ENCODE results near the gene POF1B.
"Not testable (repeated sequence)": the region's sequence is repeated elsewhere in the genome, so short reads cannot be mapped to it uniquely, and the experiment has no call there.

Gene POF1B

GRCh38 chrX:85303544-85303943, 75.9 kb downstream of the POF1B start:
- ATAC-seq, result no peak

GRCh38 chrX:85288992-85289723, 90.3 kb downstream of the POF1B start:
- DNase-seq (no peak), ATAC-seq (no peak)
- H3K4me3 Mint-ChIP-seq, result no peak overlapping the region
- H3K27ac Mint-ChIP-seq, result no peak overlapping the region
- no peaks in the 10 kb centered on the region for H3K4me1 Mint-ChIP-seq
- H3K9me3 Mint-ChIP-seq, result peaks cover 5 to 13% of the 10 kb centered on the region in 2 donors
- H3K27me3 Mint-ChIP-seq, result no peaks in the 10 kb centered on the region

More at GRCh38 chrX:85303544-85303943, 75.9 kb downstream of the POF1B start:
- no peaks in the 10 kb centered on the region for H3K27me3 Mint-ChIP-seq
- no peak overlapping the region for H3K27ac Mint-ChIP-seq
- no peaks in the 10 kb centered on the region for H3K4me1 Mint-ChIP-seq
- H3K4me3 Mint-ChIP-seq, result no peak overlapping the region
- no peak for DNase-seq
- H3K9me3 Mint-ChIP-seq, result no peaks in the 10 kb centered on the region

- H3K27me3 Mint-ChIP-seq, H3K4me1 Mint-ChIP-seq, H3K4me3 Mint-ChIP-seq, H3K27ac Mint-ChIP-seq, H3K9me3 Mint-ChIP-seq, ATAC-seq, DNase-seq: not testable (repeated sequence)
Observed at GRCh38 chrX:85285286-85285685, 94.2 kb downstream of the POF1B start.

GRCh38 chrX:85244450-85245211, 134.8 kb downstream of the POF1B start:
- DNase-seq (peak; percentile 4 to 9), ATAC-seq (peak; percentile 75)
- Mint-ChIP-seq H3K4me3 (peak overlapping the region; percentile 87 to 90), H3K4me1 (no peaks in the 10 kb centered on the region), H3K9me3 (no peaks in the 10 kb centered on the region), H3K27me3 (peaks cover 15% of the 10 kb centered on the region), H3K27ac (peak overlapping the region; percentile 79 to 90)

GRCh38 chrX:85243761-85244449, 135.6 kb downstream of the POF1B start, which contains the start of the genes SATL1 and ZNF711:
SATL1 (minus strand) TSS chrX:85243779; CDS start chrX:85108968, 134,811 bp downstream.
ZNF711 (plus strand) TSS chrX:85243991; CDS start chrX:85247573, 3,582 bp downstream.
- ATAC-seq (peak; percentile 77), DNase-seq (peak; percentile 10 to 19)
- H3K4me1 Mint-ChIP-seq, result no peaks in the 10 kb centered on the region
- H3K27me3 Mint-ChIP-seq, result peaks cover 15% of the 10 kb centered on the region
- peak within 1 kb of the TSS; percentile 79 to 90 for H3K27ac Mint-ChIP-seq
- no peaks in the 10 kb centered on the region for H3K9me3 Mint-ChIP-seq
- H3K4me3 Mint-ChIP-seq, result peak within 1 kb of the TSS; percentile 87 to 90

- H3K27me3 Mint-ChIP-seq, result peaks cover 15% of the 10 kb centered on the region
- peak overlapping the region; percentile 44 to 90 for H3K4me3 Mint-ChIP-seq
- ATAC-seq (no peak), DNase-seq (no peak)
- H3K4me1 Mint-ChIP-seq, result no peaks in the 10 kb centered on the region
- no peak overlapping the region for H3K27ac Mint-ChIP-seq
- no peaks in the 10 kb centered on the region for H3K9me3 Mint-ChIP-seq
Observed at GRCh38 chrX:85243155-85243554, 136.3 kb downstream of the POF1B start.
